Neural progenitor cell (in vitro differentiated cells): Measurements from ENCODE around the gene BUD23. TPM values are rescaled to one million over a fixed set of nuclear protein-coding genes. Genes with fewer than 3 reads are reported as not detected.
A peak's percentile ranks its signal among the peaks of the same experiment; 100 is the strongest.

Source experiments
- DNase-seq: peaks from one replicate; pipeline ENCODE4 v3.0.0-alpha.2; 2016; ENCODE audit warnings: low spot score
- H2AFZ ChIP-seq: fragments of 200-600 bp; sonication (generic); replicated peaks from 2 replicates; pipeline ENCODE4 v1.6.1; 2016; ENCODE audit warnings: antibody characterized with exemption
- H3F3A ChIP-seq: fragments of 200-600 bp; sonication (generic); 2 replicates; pipeline ENCODE4 v1.6.1; 2016; ENCODE audit warnings: antibody characterized with exemption, low read depth
- H3K27ac ChIP-seq: fragments of 200-600 bp; sonication (generic); 2 replicates; pipeline ENCODE4 v1.5.1; 2016; ENCODE audit warnings: mild to moderate bottlenecking
- H3K27me3 ChIP-seq: fragments of 200-600 bp; sonication (generic); 2 replicates; pipeline ENCODE4 v1.6.1; 2016; ENCODE audit warnings: mild to moderate bottlenecking, moderate library complexity
- H3K36me3 ChIP-seq: fragments of 200-600 bp; sonication (generic); 2 replicates; pipeline ENCODE4 v1.5.1; 2016
- H3K4me1 ChIP-seq: fragments of 200-600 bp; sonication (generic); 2 replicates; pipeline ENCODE4 v1.6.1; 2016; ENCODE audit warnings: mixed run types
- H3K4me2 ChIP-seq: fragments of 200-600 bp; sonication (generic); 2 replicates; pipeline ENCODE4 v1.6.1; 2016
- H3K4me3 ChIP-seq: fragments of 200-600 bp; sonication (generic); 2 replicates; pipeline ENCODE4 v1.5.1; 2016
- H3K79me2 ChIP-seq: fragments of 200-600 bp; sonication (generic); 2 replicates; pipeline ENCODE4 v1.6.1; 2016; ENCODE audit warnings: low read depth
- H3K9ac ChIP-seq: fragments of 200-600 bp; sonication (generic); 2 replicates; pipeline ENCODE4 v1.6.1; 2016
- H3K9me3 ChIP-seq: fragments of 200-600 bp; sonication (generic); 2 replicates; pipeline ENCODE4 v1.5.1; 2016; ENCODE audit warnings: low read depth
- H4K20me1 ChIP-seq: fragments of 200-600 bp; sonication (generic); 2 replicates; pipeline ENCODE4 v1.6.1; 2016; ENCODE audit warnings: low read depth
- H3K27ac Mint-ChIP-seq: 3 replicates; pipeline ENCODE4 v1.8.0; 2021; ENCODE audit warnings: mixed read lengths
- H3K27me3 Mint-ChIP-seq: 2 replicates; pipeline ENCODE4 v1.8.0; 2022; ENCODE audit warnings: low read depth, mild to moderate bottlenecking, inconsistent platforms, moderate library complexity, mixed read lengths; ENCODE audit not compliant: insufficient read depth
- H3K36me3 Mint-ChIP-seq: 3 replicates; pipeline ENCODE4 v1.8.0; 2021; ENCODE audit warnings: mixed read lengths
- H3K4me1 Mint-ChIP-seq: 3 replicates; pipeline ENCODE4 v1.8.0; 2021; ENCODE audit warnings: mixed read lengths
- H3K4me3 Mint-ChIP-seq: 3 replicates; pipeline ENCODE4 v1.8.0; 2021; ENCODE audit warnings: mild to moderate bottlenecking, moderate library complexity, mixed read lengths
- H3K9me3 Mint-ChIP-seq: 3 replicates; pipeline ENCODE4 v1.8.0; 2020; ENCODE audit warnings: mixed read lengths
- CTCF ChIP-seq: fragments of 200-600 bp; sonication (generic); IDR thresholded peaks from 2 replicates; pipeline ENCODE4 v1.5.1; 2017; ENCODE audit warnings: antibody characterized with exemption, mild to moderate bottlenecking
- EZH2 ChIP-seq: fragments of 200-600 bp; sonication (generic); IDR thresholded peaks from 2 replicates; pipeline ENCODE4 v1.6.1; 2017; ENCODE audit warnings: antibody characterized with exemption, mild to moderate bottlenecking, moderate library complexity
- EZH2phosphoT487 ChIP-seq: fragments of 200-600 bp; sonication (generic); IDR thresholded peaks from 2 replicates; pipeline ENCODE4 v1.6.1; 2017; ENCODE audit warnings: antibody characterized with exemption
- total RNA-seq: library from RNA; depleted of rRNA; stranded (reverse); fragments of >200 nt; gene quantifications from 2 replicates; pipeline ENCODE4 v1.2.3, GENCODE V29; 2015; ENCODE audit warnings: low replicate concordance

BUD23 gene
- total RNA-seq, 1 donor from 2014 or later, result 22.8 TPM

GRCh38 chr7:73703225-73703624 lies 19.8 kb downstream of the BUD23 start:
- Histone ChIP-seq H3K9ac (no peak overlapping the region), H3K4me3 (no peak overlapping the region), H3K27me3 (no peaks in the 10 kb centered on the region), H2AFZ (no peak overlapping the region), H4K20me1 (peaks cover 24% of the 10 kb centered on the region), H3F3A (peaks cover 16% of the 10 kb centered on the region), H3K36me3 (no peaks in the 10 kb centered on the region), H3K4me2 (peak overlapping the region; percentile 63), H3K9me3 (no peaks in the 10 kb centered on the region), H3K79me2 (no peaks in the 10 kb centered on the region), H3K27ac (no peak overlapping the region), H3K4me1 (peaks cover 9% of the 10 kb centered on the region)
- Mint-ChIP-seq H3K27me3 (peaks cover 7% of the 10 kb centered on the region), H3K9me3 (no peaks in the 10 kb centered on the region), H3K27ac (peak overlapping the region; percentile 80), H3K4me3 (peak overlapping the region; percentile 57), H3K36me3 (peaks cover 10% of the 10 kb centered on the region), H3K4me1 (peaks cover 19% of the 10 kb centered on the region)
- TF ChIP-seq EZH2, result no peak
- no peak for TF ChIP-seq CTCF
- no peak for DNase-seq

GRCh38 chr7:73703757-73704639 lies 20.6 kb downstream of the BUD23 start:
- DNase-seq, result peak; percentile 95
- Histone ChIP-seq H3K9ac (no peak overlapping the region), H3K27me3 (no peaks in the 10 kb centered on the region), H3K36me3 (no peaks in the 10 kb centered on the region), H3K79me2 (no peaks in the 10 kb centered on the region), H3K4me3 (no peak overlapping the region), H3K9me3 (no peaks in the 10 kb centered on the region), H3K4me2 (peak overlapping the region; percentile 63), H3F3A (peaks cover 16% of the 10 kb centered on the region), H3K4me1 (peaks cover 9% of the 10 kb centered on the region), H3K27ac (no peak overlapping the region), H2AFZ (no peak overlapping the region), H4K20me1 (peaks cover 24% of the 10 kb centered on the region)
- H3K9me3 Mint-ChIP-seq, result no peaks in the 10 kb centered on the region
- H3K27me3 Mint-ChIP-seq, result peaks cover 7% of the 10 kb centered on the region
- peaks cover 19% of the 10 kb centered on the region for H3K4me1 Mint-ChIP-seq
- peaks cover 10% of the 10 kb centered on the region for H3K36me3 Mint-ChIP-seq
- TF ChIP-seq EZH2phosphoT487, result no peak
- H3K4me3 Mint-ChIP-seq, result peak overlapping the region; percentile 57
- H3K27ac Mint-ChIP-seq, result peak overlapping the region; percentile 14

GRCh38 chr7:73704640-73705550 lies 21.5 kb downstream of the BUD23 start:
- no peaks in the 10 kb centered on the region for H3K36me3 ChIP-seq
- no peaks in the 10 kb centered on the region for H3K9me3 Mint-ChIP-seq
- H4K20me1 ChIP-seq, result peaks cover 25% of the 10 kb centered on the region
- H3K9me3 ChIP-seq, result no peaks in the 10 kb centered on the region
- H3K4me3 Mint-ChIP-seq, result no peak overlapping the region
- no peak overlapping the region for H2AFZ ChIP-seq
- H3K27ac ChIP-seq, result no peak overlapping the region
- H3K4me3 ChIP-seq, result no peak overlapping the region
- H3K27ac Mint-ChIP-seq, result no peak overlapping the region
- peaks cover 9% of the 10 kb centered on the region for H3K4me1 ChIP-seq
- H3F3A ChIP-seq, result peaks cover 16% of the 10 kb centered on the region
- peak overlapping the region; percentile 63 for H3K4me2 ChIP-seq
- H3K79me2 ChIP-seq, result no peaks in the 10 kb centered on the region
- peaks cover 19% of the 10 kb centered on the region for H3K4me1 Mint-ChIP-seq
- H3K9ac ChIP-seq, result no peak overlapping the region
- H3K36me3 Mint-ChIP-seq, result peaks cover 10% of the 10 kb centered on the region
- H3K27me3 ChIP-seq, result no peaks in the 10 kb centered on the region
- peaks cover 4% of the 10 kb centered on the region for H3K27me3 Mint-ChIP-seq
- TF ChIP-seq EZH2phosphoT487, result no peak
- no peak for TF ChIP-seq CTCF
- no peak for TF ChIP-seq EZH2
- no peak for DNase-seq
